ENCODE results near the gene HPCAL1.

DNA sequence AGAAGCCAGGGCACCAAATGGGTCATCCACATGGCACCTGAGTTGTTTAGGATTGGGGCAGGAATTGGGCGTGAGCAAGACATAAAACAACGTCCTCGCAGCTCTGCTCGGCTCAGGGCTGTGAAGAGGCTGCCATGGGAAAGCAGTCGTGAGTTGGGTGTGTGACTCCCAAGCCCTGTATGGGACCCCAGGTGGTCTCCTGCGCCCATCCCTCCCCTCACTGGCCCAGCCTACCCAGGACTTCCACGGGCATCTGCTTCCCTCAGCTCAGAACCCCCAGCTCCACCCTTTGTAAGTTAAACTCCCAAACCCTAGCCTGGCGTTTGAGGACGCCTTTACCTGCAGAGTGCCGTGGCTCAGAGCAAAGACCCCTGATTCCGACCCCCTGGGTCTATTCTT, 23.2 kb upstream of the HPCAL1 start:
- TF ChIP-seq, protein P1, sequence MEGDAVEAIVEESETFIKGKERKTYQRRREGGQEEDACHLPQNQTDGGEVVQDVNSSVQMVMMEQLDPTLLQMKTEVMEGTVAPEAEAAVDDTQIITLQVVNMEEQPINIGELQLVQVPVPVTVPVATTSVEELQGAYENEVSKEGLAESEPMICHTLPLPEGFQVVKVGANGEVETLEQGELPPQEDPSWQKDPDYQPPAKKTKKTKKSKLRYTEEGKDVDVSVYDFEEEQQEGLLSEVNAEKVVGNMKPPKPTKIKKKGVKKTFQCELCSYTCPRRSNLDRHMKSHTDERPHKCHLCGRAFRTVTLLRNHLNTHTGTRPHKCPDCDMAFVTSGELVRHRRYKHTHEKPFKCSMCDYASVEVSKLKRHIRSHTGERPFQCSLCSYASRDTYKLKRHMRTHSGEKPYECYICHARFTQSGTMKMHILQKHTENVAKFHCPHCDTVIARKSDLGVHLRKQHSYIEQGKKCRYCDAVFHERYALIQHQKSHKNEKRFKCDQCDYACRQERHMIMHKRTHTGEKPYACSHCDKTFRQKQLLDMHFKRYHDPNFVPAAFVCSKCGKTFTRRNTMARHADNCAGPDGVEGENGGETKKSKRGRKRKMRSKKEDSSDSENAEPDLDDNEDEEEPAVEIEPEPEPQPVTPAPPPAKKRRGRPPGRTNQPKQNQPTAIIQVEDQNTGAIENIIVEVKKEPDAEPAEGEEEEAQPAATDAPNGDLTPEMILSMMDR (IDR thresholded peaks at IDR 0.05) = no peak
- no peak for TF ChIP-seq POLR2A (IDR thresholded peaks at IDR 0.05)

All from right lobe of liver (tissue), 4 donors.